GM12878 (cell line): ENCODE measurements around the gene TMEM255B. TPM values are rescaled to one million over a fixed set of nuclear protein-coding genes. Genes with fewer than 3 reads are reported as not detected.

Source experiments
- ATAC-seq: fragments of 200-7000 bp; cut with Tn5 transposase; 3 replicates; pipeline ENCODE4 v1.9.1; 2020; ENCODE audit warnings: mild to moderate bottlenecking, moderate library complexity
- BruUV-seq: library from RNA; stranded (reverse); fragments of 400-500 nt; replicated peaks from 2 replicates; lab custom pipeline; 2021; lab: Mats Ljungman, UMichigan
- CTCF ChIA-PET: fragments of 300-600 bp; sonication (Branson Sonifier 250); formaldehyde crosslinking; extraction: SDS; loops from one replicate; lab custom pipeline; 2021; ENCODE audit warnings: inconsistent platforms; lab: Yijun Ruan, JAX
- POLR2A ChIA-PET: fragments of 350-600 bp; formaldehyde crosslinking; extraction: SDS; loops from one replicate; lab custom pipeline; 2021; ENCODE audit warnings: inconsistent platforms; lab: Charles Lee
- RAD21 ChIA-PET: fragments of 300-600 bp; sonication (Branson Sonifier 250); formaldehyde crosslinking; loops from one replicate; lab custom pipeline; 2023; ENCODE audit warnings: antibody characterized with exemption; ENCODE audit not compliant: unreplicated experiment; lab: Charles Lee
- SMC1A ChIA-PET: fragments of 300-600 bp; sonication (Branson Sonifier 250); formaldehyde crosslinking; loops from one replicate; lab custom pipeline; 2023; ENCODE audit not compliant: unreplicated experiment, uncharacterized antibody; lab: Charles Lee
- DNase-seq: peaks from one replicate; pipeline ENCODE4 v3.0.0-alpha.2; 2011; ENCODE audit warnings: low read depth, low spot score
- FAIRE-seq: peaks from 3 replicates; lab custom pipeline; 2011; peaks lifted over from hg19 to GRCh38; lab: Jason Lieb, UNC
- H2AFZ ChIP-seq: 2 replicates; pipeline ENCODE4 v1.6.0; 2011; ENCODE audit warnings: low read depth, low read length, control low read depth; ENCODE audit not compliant: control insufficient read depth
- H3K27ac ChIP-seq: 2 replicates; pipeline ENCODE4 v1.5.1; 2011; ENCODE audit warnings: control low read depth; ENCODE audit not compliant: control insufficient read depth, insufficient read depth
- H3K27me3 ChIP-seq, 2 experiments: replicated peaks in 1 of 2; 2 replicates each; pipeline versions ENCODE4 v1.6.0 to v1.6.1; 2011; ENCODE audit warnings: low read length in 1 of 2; ENCODE audit not compliant: control insufficient read depth in 2 of 2, insufficient read depth in 2 of 2
- H3K36me3 ChIP-seq, 2 experiments: 2 replicates each; pipeline ENCODE4 v1.5.1; 2011; ENCODE audit warnings: low read length in 1 of 2; ENCODE audit not compliant: control insufficient read depth in 2 of 2, insufficient read depth in 2 of 2
- H3K4me1 ChIP-seq: 2 replicates; pipeline ENCODE4 v1.6.1; 2011; ENCODE audit warnings: mild to moderate bottlenecking, low read length, moderate library complexity, mixed read lengths; ENCODE audit not compliant: control insufficient read depth, insufficient read depth
- H3K4me2 ChIP-seq: 2 replicates; pipeline ENCODE4 v1.6.0; 2011; ENCODE audit warnings: control low read depth; ENCODE audit not compliant: control insufficient read depth, insufficient read depth
- H3K4me3 ChIP-seq: fragments of 200-600 bp; sonication (generic); 2 replicates; pipeline ENCODE4 v1.5.1; 2016
- H3K79me2 ChIP-seq: 2 replicates; pipeline ENCODE4 v1.6.0; 2011; ENCODE audit warnings: low read length; ENCODE audit not compliant: control insufficient read depth, insufficient read depth
- H3K9ac ChIP-seq: 2 replicates; pipeline ENCODE4 v1.8.0; 2011; ENCODE audit warnings: low read length, control low read depth, mixed read lengths; ENCODE audit not compliant: control insufficient read depth, insufficient read depth
- H3K9me3 ChIP-seq: replicated peaks from 3 replicates; pipeline ENCODE4 v1.5.1; 2011; ENCODE audit warnings: mild to moderate bottlenecking, low read length; ENCODE audit not compliant: control insufficient read depth, insufficient read depth
- H4K20me1 ChIP-seq: 2 replicates; pipeline ENCODE4 v1.6.0; 2011; ENCODE audit not compliant: control insufficient read depth, insufficient read depth
- BMI1 ChIP-seq: fragments of 450-650 bp; IDR thresholded peaks from 2 replicates; pipeline ENCODE4 v1.6.1; 2016; ENCODE audit warnings: mild to moderate bottlenecking, moderate library complexity, borderline replicate concordance
- CHD1 ChIP-seq: IDR thresholded peaks from 2 replicates; pipeline ENCODE4 v1.6.1; 2012; ENCODE audit warnings: low read depth, low read length, improper control_type of control experiment
- CUX1 ChIP-seq: IDR thresholded peaks from 2 replicates; pipeline ENCODE4 v1.6.1; 2012; ENCODE audit warnings: improper control_type of control experiment, low read depth, low read length; ENCODE audit not compliant: insufficient replicate concordance
- EP300 ChIP-seq, 2 experiments: fragments of 150-350 bp in 1 of 2; IDR thresholded peaks; 2 replicates each; pipeline ENCODE4 v1.6.1; 2011 to 2012; ENCODE audit warnings: low read depth in 2 of 2, low read length in 2 of 2, borderline replicate concordance in 1 of 2, improper control_type of control experiment in 1 of 2, inconsistent platforms in 1 of 2; ENCODE audit not compliant: control insufficient read depth in 1 of 2
- GATAD2B ChIP-seq: fragments of 450-650 bp; conservative IDR thresholded peaks from 2 replicates; pipeline ENCODE4 v1.6.1; 2017; ENCODE audit warnings: low read depth, mild to moderate bottlenecking, moderate library complexity
- MEF2A ChIP-seq: IDR thresholded peaks from 2 replicates; pipeline ENCODE4 v1.6.1; 2011; ENCODE audit warnings: low read depth, mild to moderate bottlenecking, low read length, moderate library complexity; ENCODE audit not compliant: insufficient read depth
- MYC ChIP-seq: IDR thresholded peaks from 2 replicates; pipeline ENCODE4 v1.6.1; 2011; ENCODE audit warnings: mild to moderate bottlenecking, low read length, moderate library complexity, inconsistent platforms; ENCODE audit not compliant: insufficient read depth, insufficient replicate concordance, insufficient read length, severe bottlenecking
- NKRF ChIP-seq: fragments of 450-650 bp; conservative IDR thresholded peaks from 2 replicates; pipeline ENCODE4 v1.6.1; 2017; ENCODE audit warnings: mild to moderate bottlenecking, moderate library complexity
- NR2C2 ChIP-seq: IDR thresholded peaks from 2 replicates; pipeline ENCODE4 v1.6.1; 2011; ENCODE audit warnings: borderline replicate concordance, low read depth; ENCODE audit not compliant: control insufficient read depth, insufficient read length
- NR2F1 ChIP-seq: fragments of 450-650 bp; conservative IDR thresholded peaks from 2 replicates; pipeline ENCODE4 v1.6.1; 2017; ENCODE audit warnings: mild to moderate bottlenecking
- NRF1 ChIP-seq: conservative IDR thresholded peaks from 2 replicates; pipeline ENCODE4 v1.6.1; 2011; ENCODE audit warnings: mild to moderate bottlenecking, low read depth, low read length, improper control_type of control experiment
- PML ChIP-seq: IDR thresholded peaks from 2 replicates; pipeline ENCODE4 v1.6.1; 2012; ENCODE audit warnings: low read length, inconsistent platforms
- RUNX3 ChIP-seq: IDR thresholded peaks from 2 replicates; pipeline ENCODE4 v1.6.1; 2012; ENCODE audit warnings: low read length, inconsistent platforms
- SREBF2 ChIP-seq: IDR thresholded peaks from 2 replicates; pipeline ENCODE4 v1.6.1; 2012; ENCODE audit warnings: mild to moderate bottlenecking, low read length
- USF1 ChIP-seq: IDR thresholded peaks from 2 replicates; pipeline ENCODE4 v1.6.1; 2011; ENCODE audit warnings: borderline replicate concordance, low read depth, mild to moderate bottlenecking, moderate library complexity, mixed read lengths, low read length; ENCODE audit not compliant: insufficient read depth; ENCODE audit errors: extremely low read length
- WRNIP1 ChIP-seq: IDR thresholded peaks from 2 replicates; pipeline ENCODE4 v1.6.1; 2011; ENCODE audit warnings: low read depth, low read length, improper control_type of control experiment, borderline replicate concordance
- YBX1 ChIP-seq: fragments of 450-650 bp; IDR thresholded peaks from 2 replicates; pipeline ENCODE4 v1.6.1; 2016; ENCODE audit warnings: antibody characterized with exemption
- WGBS: methylation state at CpG from one replicate; pipeline ENCODE4 v1.1.6; 2016; ENCODE audit warnings: low lambda C conversion rate; ENCODE audit not compliant: insufficient replicate concordance, insufficient coverage; ENCODE audit errors: missing lambda C conversion rate; 5-methylcytosine and 5-hydroxymethylcytosine counted together
- in situ Hi-C: fragments of 300-500 bp; cut with MboI; formaldehyde crosslinking; loops from 9 replicates; pipeline ENCODE4 v1.14.3; 2018; ENCODE audit warnings: mixed read lengths
- intact Hi-C: fragments of 100-400 bp; cut with micrococcal nuclease; formaldehyde crosslinking; loops from one replicate; pipeline ENCODE4 v1.14.2; 2022; ENCODE audit not compliant: unreplicated experiment
- polyA plus RNA-seq, 11 experiments: library from polyadenylated mRNA; depleted of rRNA in 4 of 11; unstranded in 6 of 11; stranded (reverse) in 5 of 11; fragments of >200 nt; fragmentation: Nextera tagmentation in 4 of 11; fragmentation: Illumina TruSeq in 1 of 11; extraction: Ambion mirVana in 4 of 11; extraction: Trizol in 1 of 11; gene quantifications; 1 replicate in 1 of 11; 2 replicates in 10 of 11; pipeline versions ENCODE4 v1.2.1 to v1.2.3, GENCODE V29; 2011 to 2016; ENCODE audit warnings: inconsistent platforms in 2 of 11, missing spikeins in 2 of 11, low read depth in 1 of 11
- total RNA-seq, 4 experiments: library from RNA; depleted of rRNA in 3 of 4; stranded (reverse); fragments of >200 nt in 3 of 4; fragmentation: Illumina TruSeq in 1 of 4; extraction: Trizol in 1 of 4; gene quantifications; 2 replicates each; pipeline versions ENCODE4 v1.2.1 to v1.2.3, GENCODE V29; 2013 to 2021

TMEM255B gene
- total and polyA plus RNA-seq, 10 of the 15 experiments (the other 5 are each of a cell fraction or from before 2014, with no cell fraction given) = 0.04 to 0.62 (median 0.13) TPM; not detected in 3

GRCh38 chr13:113832631-113833030 lies 73.6 kb downstream of the TMEM255B start:
- H4K20me1 ChIP-seq = no peaks in the 10 kb centered on the region
- POLR2A ChIA-PET = no interaction called here
- no peaks in the 10 kb centered on the region for H3K79me2 ChIP-seq
- DNase-seq (no peak), FAIRE-seq (no peak), ATAC-seq (no peak)
- H3K9ac ChIP-seq = no peak overlapping the region
- BruUV-seq = no TSS peak
- RAD21 ChIA-PET = no interaction called here
- H3K27ac ChIP-seq = no peak overlapping the region
- H3K4me3 ChIP-seq = no peak overlapping the region
- TF ChIP-seq MYC (no peak), NR2F1 (no peak), NKRF (no peak), SREBF2 (no peak), CUX1 (no peak), EP300 (IDR thresholded peaks at IDR 0.05; ENCODE audit: borderline replicate concordance in 1 of 2, control insufficient read depth in 1 of 2, low read depth in 2 of 2, low read length in 2 of 2) (no peak), NR2C2 (no peak), MEF2A (no peak), NRF1 (no peak), CHD1 (no peak), USF1 (no peak), RUNX3 (no peak), WRNIP1 (no peak), BMI1 (no peak), GATAD2B (no peak), YBX1 (no peak), PML (no peak)
- CTCF ChIA-PET = no interaction called here
- SMC1A ChIA-PET = no interaction called here
- in situ Hi-C loops = loop anchor here (10.0 kb wide), 1 partner anchor 62 kb away; no protein-coding TSS in a partner anchor
- H3K27me3 ChIP-seq = no peaks in the 10 kb centered on the region
- no peaks in the 10 kb centered on the region for H3K36me3 ChIP-seq
- WGBS = 91% methylated on average over 21 of the region's 23 CpGs
- intact Hi-C loops = no loop called here
- no peak overlapping the region for H3K4me2 ChIP-seq
- no peak overlapping the region for H2AFZ ChIP-seq
- H3K4me1 ChIP-seq = no peaks in the 10 kb centered on the region
- no peaks in the 10 kb centered on the region for H3K9me3 ChIP-seq
